HG02981 (cell line): ENCODE data around the gene MLN.

ENCODE experiments used
- ATAC-seq: cut with Tn5 transposase; IDR thresholded peaks from one replicate; pipeline ENCODE4 v1.9.1; 2021; ENCODE audit warnings: mild to moderate bottlenecking, moderate library complexity; ENCODE audit not compliant: unreplicated experiment

Gene MLN

GRCh38 chr6:33816911-33817310 lies 13.1 kb upstream of the MLN start:
- no peak for ATAC-seq

- no peak for ATAC-seq
These were observed 12.1 kb upstream of the MLN start for GRCh38 chr6:33815854-33816253.

GRCh38 chr6:33813990-33814985 lies 10.5 kb upstream of the MLN start:
- ATAC-seq: no peak

DNA sequence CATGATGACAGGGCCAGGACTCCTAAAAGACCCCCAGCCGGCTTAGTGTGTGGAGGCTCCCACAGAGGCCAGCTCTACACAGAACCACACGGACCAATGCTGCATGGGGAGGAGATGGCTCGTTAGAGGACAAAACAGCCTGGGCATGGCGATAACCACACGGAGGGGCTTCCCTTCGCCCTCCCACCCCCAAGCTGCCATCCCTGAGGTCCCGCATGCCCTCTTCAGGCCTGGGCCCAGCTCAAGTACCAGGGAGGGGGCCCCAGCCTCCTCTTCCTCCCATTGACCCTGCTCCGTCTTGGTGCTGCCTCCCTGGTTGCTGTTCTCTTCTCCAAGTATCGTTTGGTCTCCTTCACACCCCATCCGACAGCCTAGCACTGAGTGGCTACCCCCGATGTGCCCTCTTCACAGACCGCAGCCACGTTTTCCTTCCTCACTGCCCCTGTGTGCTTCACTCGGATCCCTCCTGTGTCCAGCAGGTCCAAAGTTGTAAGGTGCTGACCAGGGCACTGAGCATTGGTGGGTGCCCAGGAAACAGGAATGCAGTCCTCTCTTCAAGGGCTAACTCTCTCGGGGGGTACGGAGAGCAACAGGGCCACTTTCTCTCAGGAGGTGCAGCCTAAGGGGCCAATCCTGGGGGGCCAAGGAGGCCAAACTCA lies 9.6 kb upstream of the MLN start:
- no peak for ATAC-seq

DNA sequence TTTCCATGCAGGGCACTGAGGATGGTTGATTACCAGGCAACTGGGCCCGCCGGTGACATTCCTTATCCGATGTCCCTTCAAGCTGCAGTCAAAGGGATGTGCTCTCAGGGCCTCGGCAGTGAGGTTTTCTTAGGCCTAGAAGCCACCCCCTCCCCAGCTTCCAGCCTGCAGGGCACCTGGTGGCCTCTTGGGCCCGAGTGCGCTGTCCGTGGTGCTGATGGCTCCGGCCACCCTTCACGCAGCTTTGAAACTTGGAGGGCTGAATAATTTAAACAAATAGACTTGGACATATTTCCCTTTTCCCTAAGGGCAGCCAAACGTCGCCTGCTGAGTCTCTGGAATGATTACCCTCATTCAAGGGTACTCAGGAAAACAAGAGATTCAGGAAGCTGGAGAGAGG lies 8.9 kb upstream of the MLN start:
- ATAC-seq: no peak

- ATAC-seq: no peak
These were observed 5.8 kb upstream of the MLN start for GRCh38 chr6:33809594-33809993.

DNA sequence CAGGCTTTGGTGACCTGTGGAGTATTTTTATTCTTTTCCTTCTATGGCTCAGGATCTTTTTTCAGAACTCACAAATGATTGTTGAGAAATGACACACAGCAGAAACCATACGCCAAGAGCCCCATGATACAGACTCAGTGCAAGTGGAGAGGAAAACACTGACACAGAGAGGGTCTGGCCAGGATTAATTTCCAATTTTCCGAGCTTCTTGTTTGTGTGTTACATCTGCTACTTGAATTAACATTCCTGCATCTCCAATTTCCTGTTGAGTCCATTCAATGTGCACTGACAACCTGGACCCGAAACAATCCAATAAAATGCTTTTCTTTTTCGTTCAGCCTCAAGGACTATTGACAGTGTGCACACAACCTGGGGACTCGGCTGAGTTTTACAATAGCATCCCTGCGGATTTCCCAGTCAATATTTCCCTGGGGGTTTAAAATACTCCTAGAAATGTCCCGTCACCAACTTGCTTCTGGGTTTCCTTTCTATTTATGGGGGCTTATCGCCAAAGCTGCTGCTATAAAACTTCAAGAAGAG lies 4.9 kb upstream of the MLN start:
- ATAC-seq: no peak

GRCh38 chr6:33807606-33808005 lies 3.8 kb upstream of the MLN start:
- ATAC-seq: no peak

GRCh38 chr6:33806841-33807240 lies 3.0 kb upstream of the MLN start:
- no peak for ATAC-seq

DNA sequence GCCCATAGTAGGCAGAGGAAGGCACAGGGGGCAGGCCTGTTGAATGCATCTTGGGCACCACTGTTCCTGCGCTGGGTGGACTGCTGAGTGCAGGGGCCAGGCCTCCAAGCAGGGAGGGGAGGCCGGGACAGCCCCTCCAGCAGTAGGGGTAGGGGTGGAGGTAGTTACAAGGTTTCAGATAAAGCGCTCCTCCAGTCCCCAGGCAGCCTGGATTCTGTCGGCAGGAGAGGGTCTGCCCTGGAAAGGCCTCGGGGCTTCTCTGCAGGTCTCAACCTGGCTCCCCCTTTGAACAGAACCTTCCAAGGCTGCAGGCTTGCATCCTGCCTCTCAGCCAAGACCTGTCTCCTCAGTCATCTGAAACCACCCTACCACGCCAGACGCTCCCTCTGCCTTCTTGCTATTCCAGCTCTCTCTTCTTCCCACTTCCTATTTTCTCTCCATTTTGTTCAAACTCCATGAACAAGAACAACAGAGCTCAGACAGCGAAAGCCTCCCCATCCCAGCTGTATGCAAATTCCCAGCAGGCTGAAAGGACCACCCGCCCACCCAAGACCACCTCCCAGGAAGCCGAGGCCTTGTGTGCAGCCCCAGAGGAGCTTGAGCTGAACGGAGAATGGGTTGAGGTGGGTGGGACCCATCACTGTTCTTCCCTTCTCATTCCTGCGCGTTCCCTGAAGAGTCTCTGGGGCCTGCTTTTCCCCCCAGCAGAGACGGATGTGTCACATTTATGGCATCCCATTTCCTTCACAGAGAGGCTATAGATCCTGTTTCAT lies 1.4 kb downstream of the MLN start:
- ATAC-seq: no peak

DNA sequence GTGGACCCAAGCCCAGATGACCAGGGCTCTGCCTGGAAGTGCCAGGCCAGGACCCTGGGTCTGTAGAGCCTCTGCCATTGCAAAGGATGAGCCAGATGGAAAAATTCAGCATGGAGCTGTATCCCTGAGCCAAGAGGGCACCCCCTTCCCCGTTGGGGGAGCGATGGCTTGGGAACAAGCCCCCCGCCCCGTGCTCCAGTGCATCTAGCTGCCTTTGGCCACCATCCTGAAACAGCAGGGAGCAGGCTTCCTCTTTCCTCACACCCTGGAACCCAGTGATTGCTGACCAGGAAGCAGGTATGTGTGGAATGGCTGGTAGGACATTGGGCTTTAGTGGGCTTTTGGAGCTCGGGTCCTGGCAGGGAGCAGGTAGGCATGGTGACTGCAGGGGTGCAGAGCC lies 2.2 kb downstream of the MLN start:
- no peak for ATAC-seq

- ATAC-seq: no peak
These were observed 3.4 kb downstream of the MLN start for GRCh38 chr6:33800248-33800969.

DNA sequence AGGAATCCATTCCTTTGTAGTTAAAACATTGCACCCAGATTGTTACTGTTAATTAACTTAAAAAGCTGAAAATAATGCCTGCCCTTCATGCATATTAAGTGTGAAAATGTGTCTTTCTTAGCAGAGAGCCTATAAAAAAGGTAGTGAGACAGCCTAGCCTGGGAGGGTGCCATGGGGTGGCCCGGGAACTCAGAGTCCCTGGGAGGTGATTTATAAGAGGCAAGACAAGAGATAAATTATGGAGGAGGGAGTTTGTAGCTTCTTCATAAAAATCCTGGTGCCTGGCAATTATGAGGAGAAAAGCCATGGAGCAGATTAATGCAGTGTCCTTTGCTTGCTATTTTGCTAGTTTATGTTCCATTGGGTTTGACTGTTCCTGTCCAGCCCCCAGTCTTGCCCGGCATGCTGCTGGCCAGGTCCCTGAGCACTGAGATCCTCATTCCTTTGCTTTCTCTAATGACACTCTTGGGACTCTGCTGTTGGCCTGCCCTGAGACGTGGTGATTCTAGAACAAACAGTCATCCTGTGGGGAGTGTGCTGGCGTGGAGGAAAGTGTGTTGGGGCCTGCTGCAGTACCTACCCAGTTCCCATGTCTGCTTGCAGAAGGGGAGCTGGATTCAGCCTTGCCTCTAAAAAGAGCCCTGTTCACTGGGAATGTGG lies 4.2 kb downstream of the MLN start:
- no peak for ATAC-seq

GRCh38 chr6:33798343-33798848 lies 5.4 kb downstream of the MLN start:
- no peak for ATAC-seq

DNA sequence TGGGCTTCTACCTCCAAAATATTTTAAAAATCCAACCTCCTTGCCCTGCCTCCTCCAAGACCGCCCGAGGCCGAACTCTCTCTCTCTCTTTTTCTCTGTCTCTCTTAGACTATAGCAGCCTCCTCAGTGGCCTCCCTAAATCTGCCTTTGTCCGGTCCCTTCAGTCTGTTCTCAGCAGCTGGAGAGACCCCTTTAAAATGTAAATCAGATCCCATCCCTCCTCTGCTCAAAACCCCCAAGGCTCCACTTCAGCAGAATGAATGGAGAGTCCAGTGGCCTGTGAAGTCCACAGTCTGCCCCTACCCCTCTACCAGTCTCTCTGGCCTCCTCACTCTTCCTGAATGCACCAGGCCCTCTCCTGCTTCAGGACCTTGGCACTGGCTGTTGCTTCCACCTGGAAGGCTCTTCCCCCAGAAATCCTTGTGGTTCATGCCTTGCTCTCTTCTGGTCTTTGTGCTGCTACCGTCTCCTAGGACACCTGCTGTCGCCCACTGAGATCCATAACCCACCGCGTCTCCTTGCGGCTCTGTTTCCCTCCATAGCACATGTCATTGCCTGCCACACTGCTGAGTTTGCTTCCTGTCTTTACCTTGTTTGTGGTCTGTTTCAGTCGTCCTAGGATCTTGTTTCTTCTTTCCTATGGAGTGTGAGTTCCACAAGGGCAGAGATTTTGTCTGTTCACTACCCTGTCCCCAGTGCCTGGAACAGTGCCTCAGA lies 6.0 kb downstream of the MLN start:
- ATAC-seq: no peak

DNA sequence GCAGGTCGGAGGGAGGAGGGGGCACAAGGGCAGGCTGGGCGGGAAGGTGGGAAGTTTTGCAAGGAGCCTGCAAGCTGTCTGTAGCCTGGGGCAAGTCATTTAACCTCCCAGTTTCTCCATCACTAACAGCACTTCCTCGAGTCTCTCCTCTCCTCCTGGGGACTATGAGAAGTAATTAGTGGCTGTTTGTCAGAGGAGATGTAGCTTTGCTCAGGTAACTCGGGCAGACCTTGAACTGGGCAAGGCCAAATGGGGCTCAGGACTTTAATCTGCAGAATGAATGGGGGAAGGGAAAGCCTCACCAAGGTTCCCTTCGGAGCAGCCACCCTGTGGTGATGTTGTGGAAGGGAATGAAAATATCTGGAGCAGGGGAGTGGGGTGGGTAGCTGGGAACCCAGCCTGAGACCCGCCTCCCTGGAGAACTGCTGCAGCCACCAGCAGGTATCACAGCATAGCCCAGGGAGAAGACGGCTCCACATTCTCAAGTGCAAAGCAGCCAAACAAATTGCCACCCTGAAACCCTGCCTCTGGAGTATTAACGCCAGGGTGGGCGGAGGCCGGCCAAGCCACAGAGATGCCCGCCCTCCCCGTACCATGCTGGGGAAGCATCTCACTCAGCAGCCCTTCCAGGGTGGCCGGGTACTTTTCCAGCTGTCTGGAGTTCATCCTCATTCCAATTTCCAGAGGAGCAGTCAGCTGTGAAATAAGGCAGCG lies 8.7 kb downstream of the MLN start:
- no peak for ATAC-seq

DNA sequence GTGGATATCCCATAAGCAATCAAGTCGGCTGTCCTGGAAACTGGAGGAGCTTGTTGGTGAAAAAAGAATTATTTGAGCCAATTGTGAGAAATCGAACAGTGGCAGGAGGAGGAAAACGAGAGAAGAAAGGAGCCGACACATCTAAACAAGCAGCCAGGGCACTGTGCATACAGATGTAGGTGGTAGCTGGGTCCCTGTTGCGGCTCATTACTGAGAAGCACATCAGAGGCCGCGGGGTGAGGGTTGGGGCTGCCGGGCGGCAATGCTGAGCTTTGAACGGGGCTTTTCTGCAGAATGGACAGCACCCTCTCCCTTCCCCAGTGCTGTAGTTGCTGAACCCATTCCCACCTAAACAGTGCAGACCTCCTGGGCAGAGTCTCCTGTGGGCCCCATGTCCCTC lies 10.8 kb downstream of the MLN start:
- ATAC-seq: no peak

- ATAC-seq: no peak
These were observed 12.2 kb downstream of the MLN start for GRCh38 chr6:33791620-33792019.

DNA sequence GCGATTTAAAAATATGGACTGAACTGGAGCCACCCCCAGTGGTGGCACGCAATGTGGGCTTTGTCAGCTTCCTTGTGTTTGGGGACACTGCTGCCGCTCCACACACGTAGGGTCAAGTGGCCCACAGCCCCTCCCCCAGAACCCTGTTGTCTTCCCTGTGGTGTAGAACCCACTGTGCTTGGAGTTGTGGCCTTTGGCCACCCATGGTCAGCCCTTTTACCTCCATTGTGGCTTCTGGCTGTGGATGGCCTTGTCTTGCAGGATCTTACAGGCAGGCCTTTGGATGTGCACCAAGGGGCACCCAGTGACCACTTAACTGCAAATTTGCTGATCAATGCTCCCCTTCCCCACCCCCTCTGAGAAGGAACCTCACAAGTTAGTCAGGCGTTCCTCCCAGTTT lies 12.9 kb downstream of the MLN start:
- ATAC-seq: no peak
